ENCODE results near the gene ANGEL2.

The ANGEL2 gene

DNA sequence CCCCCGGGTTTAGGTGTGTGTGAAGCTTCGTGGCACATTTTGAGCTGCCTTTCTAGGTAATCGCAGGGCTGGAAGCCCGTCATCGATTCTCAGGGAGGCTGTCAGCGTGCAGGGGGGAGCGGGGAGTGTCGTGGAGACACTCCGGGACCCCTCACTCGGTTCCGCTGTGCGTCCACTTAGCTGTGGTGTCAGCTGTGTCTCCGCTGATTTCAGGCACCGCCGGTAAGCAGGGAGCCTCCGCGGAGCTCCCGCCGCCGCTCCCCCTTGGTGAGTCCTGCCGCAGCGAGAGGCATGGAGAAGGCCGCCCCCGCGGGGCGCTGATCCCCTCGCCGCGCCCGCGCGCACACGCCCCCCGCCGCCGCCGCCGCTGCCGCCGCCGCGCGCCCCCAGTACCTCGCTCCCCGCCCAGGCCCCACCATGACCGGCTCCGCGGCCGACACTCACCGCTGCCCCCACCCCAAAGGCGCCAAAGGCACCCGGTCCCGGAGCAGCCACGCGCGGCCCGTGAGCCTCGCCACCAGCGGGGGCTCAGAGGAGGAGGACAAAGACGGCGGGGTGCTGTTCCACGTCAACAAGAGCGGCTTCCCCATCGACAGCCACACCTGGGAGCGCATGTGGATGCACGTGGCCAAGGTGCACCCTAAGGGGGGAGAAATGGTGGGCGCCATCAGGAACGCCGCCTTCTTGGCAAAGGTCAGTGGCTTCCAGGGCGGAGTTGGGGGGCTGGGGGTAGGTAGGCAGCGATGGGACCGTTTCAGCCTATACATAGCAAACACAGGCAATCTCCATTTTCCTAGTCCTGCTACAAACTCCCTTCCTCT is 64.3 kb downstream of the ANGEL2 start:
- DNase-seq (ENCODE audit: low spot score) = no peak

DNA sequence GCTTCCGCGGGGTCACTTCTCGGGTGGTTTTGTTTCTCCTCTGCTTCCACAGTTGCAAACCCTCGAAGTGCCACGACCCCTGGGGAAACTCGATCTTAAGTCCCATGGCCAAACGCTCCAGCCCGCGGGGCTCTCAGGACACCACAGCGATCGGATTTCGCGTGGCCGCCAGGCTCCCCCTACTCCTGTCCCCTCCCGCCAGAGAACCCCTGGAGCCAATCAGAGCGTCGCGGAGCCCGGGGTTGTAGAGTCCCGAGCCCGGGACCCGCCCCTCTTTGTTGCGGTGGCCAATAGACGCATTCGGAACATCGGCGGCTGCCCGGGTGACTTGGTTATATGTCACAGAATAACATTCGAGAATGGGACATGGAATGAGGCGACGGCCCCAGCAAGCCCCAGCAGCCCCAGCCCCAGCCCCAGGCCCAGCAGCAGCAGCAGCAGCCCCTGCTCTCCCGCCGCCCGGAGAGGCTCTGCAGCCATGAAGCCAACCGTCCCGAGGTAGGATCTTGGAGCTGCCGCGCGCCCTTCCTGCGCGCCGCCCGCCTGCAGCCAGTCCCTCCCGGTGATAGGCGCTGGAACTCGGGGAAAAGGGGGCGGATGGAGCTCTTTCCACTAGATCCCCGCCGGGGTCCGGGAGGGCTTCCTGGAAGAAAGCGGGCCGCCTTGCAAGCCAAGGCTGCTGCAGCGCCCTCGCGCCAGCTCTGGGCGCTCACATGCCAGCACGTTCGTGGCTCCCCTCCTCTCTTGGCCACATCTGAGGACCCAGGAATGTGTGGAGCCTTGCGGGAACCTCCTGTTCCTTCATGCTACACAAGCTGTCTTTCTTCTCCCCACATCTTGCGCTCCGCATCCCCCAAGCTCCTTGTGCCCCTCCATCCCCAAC is 65.2 kb downstream of the ANGEL2 start, which contains the start of gene VASH2:
TSS of gene VASH2 (plus strand) at position 299 of the 883 bp plus-strand sequence. CDS start 1,002 bp downstream, outside the sequence.
- DNase-seq (ENCODE audit: low spot score) = peak; percentile 75

GRCh38 chr1:212949771-212950170 is 65.9 kb downstream of the ANGEL2 start:
- no peak for DNase-seq (ENCODE audit: low spot score)

GRCh38 chr1:212946872-212947271 is 68.8 kb downstream of the ANGEL2 start:
- peak; percentile 12 for DNase-seq (ENCODE audit: low spot score)

DNA sequence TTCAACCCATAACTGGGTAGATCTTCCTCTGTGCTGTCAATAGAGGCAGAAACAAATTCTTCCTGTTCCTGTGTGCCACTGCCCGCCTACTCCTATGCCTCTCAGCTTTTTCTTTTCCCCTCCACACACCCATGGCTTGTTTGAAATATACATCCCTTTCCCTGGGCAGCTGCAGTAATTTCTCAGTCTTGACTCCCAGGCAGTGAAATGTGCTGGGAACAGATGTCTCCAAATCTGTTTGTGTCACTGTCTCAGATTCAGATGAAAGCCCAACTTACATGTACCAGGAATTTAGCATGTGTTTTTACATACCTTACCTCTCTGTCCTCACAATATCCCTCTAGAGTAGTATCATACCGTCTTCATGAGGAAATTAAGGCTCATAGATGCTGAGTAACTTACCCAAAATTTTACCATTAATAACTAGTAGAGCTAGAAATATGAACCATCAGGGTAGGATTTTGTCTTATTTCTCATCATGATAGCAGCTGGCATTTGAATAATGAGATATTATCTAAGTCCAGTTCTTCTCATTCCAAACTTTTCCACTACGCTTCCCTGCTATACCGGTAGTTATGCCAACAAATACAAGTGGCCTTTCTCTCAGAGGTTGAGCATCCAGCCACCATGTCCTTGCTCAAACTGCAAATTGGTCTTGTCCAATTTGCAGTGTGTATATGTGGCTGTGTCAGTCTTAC is 70.1 kb downstream of the ANGEL2 start:
- no peak for DNase-seq (ENCODE audit: low spot score)

GRCh38 chr1:212945056-212945455 is 70.6 kb downstream of the ANGEL2 start:
- DNase-seq (ENCODE audit: low spot score) = no peak

GRCh38 chr1:212944229-212944901 is 71.3 kb downstream of the ANGEL2 start:
- DNase-seq (ENCODE audit: low spot score) = peak; percentile 42

DNA sequence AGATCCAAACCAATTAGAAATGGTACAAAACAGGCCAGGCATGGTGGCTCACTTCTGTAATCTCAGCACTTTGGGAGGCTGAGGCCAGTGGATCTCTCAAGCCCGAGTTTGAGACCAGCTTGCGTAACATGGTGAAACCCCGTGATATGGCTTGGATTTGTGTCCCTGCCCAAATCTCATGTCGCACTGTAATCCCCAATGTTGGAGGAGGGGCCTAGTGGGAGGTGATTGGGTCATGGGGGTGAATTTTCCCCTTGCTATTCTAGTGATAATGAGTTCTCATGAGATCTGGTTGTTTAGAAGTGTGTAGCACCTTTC is 72.3 kb downstream of the ANGEL2 start:
- no peak for DNase-seq (ENCODE audit: low spot score)

DNA sequence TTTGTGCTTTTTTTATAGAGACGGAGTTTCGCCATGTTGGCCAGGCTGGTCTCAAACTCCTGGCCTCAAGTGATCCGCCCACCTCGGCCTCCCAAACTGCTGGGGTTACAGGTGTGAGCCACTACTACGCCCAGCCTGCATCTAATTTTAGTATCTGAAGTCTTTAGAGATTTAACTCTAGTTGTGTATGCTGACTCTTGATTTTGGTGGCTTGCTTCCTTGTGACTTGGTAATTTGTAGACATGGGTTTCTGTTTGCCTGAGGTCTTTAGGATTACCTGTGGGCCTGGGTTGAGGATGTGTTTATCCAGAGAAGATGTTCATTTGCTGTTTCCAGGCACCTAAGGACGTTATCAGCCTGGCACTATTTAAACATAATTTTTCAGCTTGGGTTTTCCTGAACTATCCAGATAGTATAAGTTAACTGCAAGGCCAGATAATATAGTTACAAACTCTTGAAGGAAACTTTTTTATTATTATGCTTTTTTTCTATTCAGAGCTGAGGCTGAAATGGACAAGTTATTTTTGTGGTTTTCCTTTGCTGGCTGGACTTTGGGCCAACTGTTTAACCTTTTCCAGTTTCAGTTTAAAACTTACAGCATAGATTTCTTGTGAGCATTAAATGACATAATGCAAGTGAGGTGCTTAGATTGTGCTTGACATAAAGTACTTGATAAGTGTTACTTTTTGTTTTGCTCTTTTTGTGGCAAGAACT is 72.8 kb downstream of the ANGEL2 start:
- no peak for DNase-seq (ENCODE audit: low spot score)
